Measurements from ENCODE around the gene TH.

DNA sequence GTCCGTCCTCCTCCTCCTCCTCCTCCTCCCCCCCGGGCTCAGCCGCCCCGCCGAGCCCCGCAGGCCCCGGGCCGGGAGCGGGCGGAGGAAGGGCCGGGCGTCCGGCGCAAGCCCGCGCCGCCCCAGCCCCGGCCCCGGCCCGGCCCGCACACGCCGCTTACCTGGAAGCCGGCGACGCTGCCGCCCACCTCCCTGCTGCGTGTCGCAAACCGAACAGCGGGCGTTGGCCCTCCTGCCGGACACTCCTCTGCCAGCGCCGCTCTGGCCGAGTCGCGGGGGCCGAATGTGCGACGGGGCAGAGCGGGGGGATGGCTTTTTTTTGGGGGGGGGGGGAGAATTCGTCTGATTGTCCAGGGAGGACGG is 33.6 kb downstream of the TH start:
- TF ChIP-seq, protein P1, sequence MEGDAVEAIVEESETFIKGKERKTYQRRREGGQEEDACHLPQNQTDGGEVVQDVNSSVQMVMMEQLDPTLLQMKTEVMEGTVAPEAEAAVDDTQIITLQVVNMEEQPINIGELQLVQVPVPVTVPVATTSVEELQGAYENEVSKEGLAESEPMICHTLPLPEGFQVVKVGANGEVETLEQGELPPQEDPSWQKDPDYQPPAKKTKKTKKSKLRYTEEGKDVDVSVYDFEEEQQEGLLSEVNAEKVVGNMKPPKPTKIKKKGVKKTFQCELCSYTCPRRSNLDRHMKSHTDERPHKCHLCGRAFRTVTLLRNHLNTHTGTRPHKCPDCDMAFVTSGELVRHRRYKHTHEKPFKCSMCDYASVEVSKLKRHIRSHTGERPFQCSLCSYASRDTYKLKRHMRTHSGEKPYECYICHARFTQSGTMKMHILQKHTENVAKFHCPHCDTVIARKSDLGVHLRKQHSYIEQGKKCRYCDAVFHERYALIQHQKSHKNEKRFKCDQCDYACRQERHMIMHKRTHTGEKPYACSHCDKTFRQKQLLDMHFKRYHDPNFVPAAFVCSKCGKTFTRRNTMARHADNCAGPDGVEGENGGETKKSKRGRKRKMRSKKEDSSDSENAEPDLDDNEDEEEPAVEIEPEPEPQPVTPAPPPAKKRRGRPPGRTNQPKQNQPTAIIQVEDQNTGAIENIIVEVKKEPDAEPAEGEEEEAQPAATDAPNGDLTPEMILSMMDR (IDR thresholded peaks at IDR 0.05; ENCODE audit: low read length) = no peak
- TF ChIP-seq EZH2 (IDR thresholded peaks at IDR 0.05; ENCODE audit: borderline replicate concordance, low read length) = no peak
